A204.1 (cell line): ENCODE measurements around the gene GPR139.

Source experiments
- FAIRE-seq: peaks from 2 replicates; lab custom pipeline; 2012; peaks lifted over from hg19 to GRCh38; lab: Jason Lieb, UNC

Gene GPR139

GRCh38 chr16:20053336-20053735 is 20.4 kb downstream of the GPR139 start:
- FAIRE-seq = no peak

DNA sequence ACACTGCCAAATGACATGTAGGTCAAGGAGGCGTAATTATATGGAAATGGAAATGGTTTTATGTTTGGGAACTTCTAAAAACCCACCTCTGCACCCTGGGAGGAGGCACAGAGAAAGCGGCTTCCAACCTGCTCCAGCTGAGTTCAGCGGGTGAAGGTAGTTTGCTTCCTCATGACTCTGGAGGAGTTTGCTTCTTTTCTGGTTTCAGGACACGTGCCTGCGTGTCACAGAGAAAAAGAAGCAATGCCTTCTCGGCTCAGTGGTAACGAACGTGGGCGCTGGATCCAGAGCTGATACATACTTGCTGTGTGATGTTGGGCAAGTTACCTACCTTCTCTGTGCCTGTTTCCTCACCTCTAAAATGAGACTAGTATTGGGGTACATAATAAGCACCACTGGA is 22.1 kb downstream of the GPR139 start:
- no peak for FAIRE-seq

GRCh38 chr16:20051147-20051546 is 22.5 kb downstream of the GPR139 start:
- FAIRE-seq = no peak

DNA sequence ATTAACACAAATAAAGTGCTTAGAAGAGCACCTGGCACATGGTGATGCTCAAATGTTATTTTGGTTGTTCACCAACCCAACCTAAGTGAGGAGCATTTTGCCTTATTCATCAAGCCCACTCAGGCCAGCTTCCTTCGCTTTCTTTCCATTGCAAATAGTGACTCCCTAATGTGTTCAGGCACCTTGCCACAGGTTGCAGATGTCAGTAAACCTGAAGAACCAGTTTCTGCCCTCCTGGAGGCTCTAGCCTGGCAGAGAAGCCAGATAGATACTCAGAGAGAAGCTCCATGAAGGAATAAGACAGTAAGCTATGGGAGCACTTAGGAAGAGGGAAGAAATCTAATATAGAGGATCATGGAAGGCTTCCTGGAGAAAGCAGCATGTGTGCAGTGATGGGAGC is 23.9 kb downstream of the GPR139 start:
- FAIRE-seq = no peak

GRCh38 chr16:20045886-20046285 is 27.8 kb downstream of the GPR139 start:
- FAIRE-seq = no peak

GRCh38 chr16:20042848-20043247 is 30.8 kb downstream of the GPR139 start:
- FAIRE-seq = no peak

- FAIRE-seq = no peak
Observed at GRCh38 chr16:20041924-20042596, 31.6 kb downstream of the GPR139 start.

DNA sequence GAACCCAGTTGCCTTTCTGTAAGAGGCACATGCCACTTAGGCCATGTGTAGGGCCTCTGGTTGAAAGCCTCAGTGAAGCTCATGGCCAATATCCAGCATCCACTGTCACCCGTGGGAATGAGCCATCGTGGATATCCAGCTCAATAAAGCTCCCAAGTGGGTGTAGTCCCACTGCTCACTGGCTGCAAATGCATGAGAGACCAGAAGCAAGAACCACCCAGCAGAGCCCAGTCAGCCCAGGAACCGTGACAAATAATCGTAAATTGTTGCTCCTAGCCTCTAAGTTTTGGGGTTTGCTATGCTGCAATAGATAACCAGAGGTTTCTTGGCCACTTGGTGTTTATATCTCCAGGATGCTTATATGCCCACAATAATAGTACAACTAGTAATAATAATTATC is 33.7 kb downstream of the GPR139 start:
- no peak for FAIRE-seq

GRCh38 chr16:20029611-20030010 is 44.1 kb downstream of the GPR139 start:
- no peak for FAIRE-seq

DNA sequence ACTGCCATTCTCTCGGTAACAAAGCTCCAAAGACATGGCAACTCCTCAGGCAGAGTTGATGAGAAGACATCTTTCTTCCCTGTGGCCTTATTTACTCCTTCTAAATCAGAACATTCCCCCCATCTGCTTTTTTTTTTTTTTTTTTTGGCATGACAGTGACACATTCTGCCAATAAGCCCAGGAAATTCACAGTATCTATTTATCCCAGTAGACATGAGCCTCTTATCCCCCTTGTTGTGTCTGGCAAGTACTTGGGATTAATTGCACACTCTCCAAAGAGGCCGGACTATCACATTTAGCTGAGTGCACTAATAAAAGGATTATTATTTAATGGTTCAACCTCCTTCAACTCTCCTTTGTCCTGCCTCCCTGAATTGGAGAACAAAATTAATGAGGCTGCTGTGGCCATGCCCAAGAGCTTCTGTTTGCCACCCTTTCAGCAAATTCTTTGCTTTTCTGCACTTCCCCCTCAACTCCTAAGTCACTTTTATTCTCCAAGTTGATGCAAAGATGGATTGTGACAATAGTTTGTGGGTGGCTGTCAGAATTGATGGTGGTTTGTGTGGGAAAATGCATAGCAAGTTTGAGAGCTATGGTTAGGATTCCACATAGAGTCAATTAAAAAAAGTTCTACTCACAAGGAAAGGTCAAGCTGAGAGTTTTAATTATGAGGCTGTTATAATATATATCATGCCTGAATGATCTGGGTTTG is 47.2 kb downstream of the GPR139 start:
- FAIRE-seq = no peak

DNA sequence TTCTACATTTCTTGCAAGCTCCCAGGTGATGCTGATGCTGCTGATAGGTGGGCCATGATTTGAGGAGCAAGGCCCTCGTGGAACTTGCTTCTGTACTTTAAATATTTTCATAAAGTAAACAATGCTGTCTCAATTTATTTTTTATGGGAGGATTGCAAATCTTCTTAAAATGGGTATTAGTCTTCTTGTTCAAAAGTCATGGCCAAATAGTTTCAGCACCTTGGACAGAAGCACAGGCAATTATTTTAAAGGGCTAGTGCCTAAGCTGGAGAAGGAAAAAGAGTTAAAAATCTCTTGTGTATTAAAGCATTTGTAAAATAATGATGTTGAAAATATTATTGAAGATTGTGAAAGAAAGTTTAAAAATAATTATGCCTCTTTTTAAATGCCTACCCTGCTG is 50.5 kb downstream of the GPR139 start:
- no peak for FAIRE-seq

DNA sequence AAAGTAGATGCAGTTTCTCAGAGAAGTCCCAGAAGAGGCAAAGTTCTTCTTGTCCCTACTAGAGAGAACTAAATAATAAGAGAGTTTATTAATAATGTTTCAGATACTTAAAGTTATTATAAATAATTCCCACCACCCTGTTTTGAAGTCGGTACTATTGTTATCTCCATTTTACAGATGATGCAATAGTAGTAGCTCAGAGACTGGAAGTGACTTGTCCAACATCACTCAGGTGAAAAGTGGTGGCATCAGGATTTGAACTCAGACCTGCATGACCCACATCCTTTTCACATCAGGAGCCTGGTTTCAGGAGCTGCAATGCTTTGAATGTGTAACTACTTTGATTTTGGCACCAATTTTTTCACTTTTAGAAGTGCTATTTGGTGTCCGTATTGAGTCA is 52.7 kb downstream of the GPR139 start:
- FAIRE-seq = no peak

GRCh38 chr16:20020083-20020482 is 53.6 kb downstream of the GPR139 start:
- FAIRE-seq = no peak

DNA sequence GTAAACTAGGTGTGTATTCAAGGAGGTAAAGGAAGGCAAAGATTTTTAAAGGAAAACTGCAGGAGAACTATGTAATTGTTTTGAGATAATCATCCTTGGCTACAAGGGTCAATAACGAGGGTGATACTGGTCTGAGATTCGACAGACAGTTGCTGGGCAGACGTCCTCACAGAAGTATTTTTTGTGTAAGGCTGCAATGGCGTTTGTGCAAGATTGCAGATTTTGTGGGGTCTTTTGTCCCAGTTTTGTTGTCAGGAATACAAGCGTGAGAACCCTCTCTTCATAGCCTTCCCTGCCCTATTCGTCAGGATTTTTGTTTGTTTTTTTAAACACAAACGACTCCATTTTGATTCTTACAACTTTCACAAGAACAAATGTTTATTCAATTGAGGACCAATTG is 57.5 kb downstream of the GPR139 start:
- no peak for FAIRE-seq

- FAIRE-seq = no peak
Observed at GRCh38 chr16:20004931-20005330, 68.8 kb downstream of the GPR139 start.

DNA sequence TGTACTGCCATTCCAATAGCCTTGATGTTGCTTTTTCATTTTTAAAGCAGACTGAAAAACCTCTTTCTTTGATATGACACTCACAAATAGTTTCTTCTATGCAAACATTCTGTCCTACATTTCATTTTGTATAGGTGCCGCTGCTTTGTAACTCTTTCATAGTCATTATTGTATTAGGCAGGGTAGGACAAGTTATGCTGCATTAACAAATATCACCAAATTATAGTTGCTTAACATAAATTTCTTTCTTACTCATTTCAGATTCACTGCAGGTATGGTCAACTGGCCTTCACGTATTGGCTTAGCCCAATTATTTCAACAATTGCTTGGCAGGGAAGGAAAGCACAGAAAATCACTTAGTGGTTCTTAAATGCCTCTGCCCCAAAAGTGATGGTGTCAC is 70.8 kb downstream of the GPR139 start:
- no peak for FAIRE-seq

GRCh38 chr16:20001856-20002707 is 71.6 kb downstream of the GPR139 start:
- no peak for FAIRE-seq

DNA sequence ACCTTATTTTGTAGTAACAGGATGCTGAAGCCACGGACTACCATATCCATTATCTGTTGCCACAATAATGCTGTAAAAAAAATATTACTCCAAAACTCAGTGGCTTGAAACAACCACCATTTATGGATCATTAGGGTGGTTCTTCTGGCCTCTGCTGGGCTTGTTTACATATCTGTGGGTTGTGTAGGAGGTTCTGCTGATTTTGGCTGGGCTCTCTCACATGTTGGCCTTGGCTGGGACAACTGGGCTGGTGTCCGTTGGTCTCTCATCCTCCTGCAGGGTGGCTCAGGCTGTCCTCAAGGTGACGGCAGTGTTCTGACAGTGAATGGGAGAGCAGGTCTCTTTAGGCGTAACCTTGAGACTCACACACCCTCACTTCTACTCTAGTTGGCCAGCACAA is 76.0 kb downstream of the GPR139 start:
- FAIRE-seq = no peak

GRCh38 chr16:19997264-19997663 is 76.4 kb downstream of the GPR139 start:
- no peak for FAIRE-seq

DNA sequence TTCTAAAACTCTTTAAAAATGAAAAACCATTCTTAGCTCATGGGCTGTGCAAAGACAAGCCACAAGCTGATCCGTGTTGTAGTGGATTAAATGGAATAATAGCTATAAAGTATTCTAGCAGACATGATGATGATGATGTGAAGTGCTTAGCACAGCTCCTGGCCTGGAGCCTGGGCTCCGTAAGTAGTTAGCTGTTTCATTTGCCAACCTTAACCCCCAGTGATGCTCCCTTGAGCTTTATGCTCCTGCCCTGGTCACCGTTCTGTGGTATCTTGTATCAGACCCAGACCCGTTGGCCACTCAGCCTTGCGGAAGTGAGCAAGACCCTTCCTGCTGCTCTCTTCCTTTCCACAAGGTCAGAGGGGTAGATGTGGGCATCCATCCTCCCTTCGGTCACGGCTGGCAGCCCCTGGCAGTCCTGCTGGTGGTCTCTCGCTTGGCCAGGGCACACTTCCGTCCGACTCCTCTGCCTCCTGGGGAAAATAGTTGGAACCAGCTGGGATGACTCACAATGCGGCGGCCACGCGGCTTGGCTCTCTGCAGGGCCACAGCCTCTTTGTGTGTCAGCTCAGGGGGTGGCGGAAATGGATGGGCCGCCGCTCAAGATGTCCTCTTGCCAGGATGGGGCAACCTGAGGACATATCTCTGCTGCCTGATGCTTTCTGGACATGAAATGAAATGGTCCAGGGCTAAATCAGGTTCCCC is 79.1 kb downstream of the GPR139 start:
- no peak for FAIRE-seq

- no peak for FAIRE-seq
Observed at GRCh38 chr16:19991614-19992013, 82.1 kb downstream of the GPR139 start.

DNA sequence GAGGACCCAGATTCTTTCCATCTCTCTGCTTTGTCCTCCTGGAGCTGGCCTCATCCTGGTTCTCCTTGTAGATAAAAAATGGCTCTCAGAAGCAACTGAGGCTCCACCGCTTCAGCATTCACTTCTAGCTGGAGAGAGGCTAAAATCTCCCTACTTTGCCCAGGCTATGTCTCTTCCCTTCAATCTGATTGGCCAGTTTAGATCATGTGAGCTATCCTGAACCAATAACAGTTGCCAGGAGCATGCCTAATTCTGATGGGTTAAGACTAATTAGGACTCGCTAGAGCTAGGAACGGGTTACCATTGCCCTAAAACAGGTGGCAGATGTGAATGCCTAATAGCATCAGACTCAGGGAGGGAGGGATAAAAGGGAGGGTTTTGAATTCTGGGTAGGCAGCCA is 89.6 kb downstream of the GPR139 start:
- no peak for FAIRE-seq
